GM06990 (cell line): ENCODE results near the gene ADPRHL1.
A peak's percentile ranks its signal among the peaks of the same experiment; 100 is the strongest.

Source experiments
- DNase-seq: peaks from one replicate; pipeline ENCODE4 v3.0.0-alpha.2; 2011; ENCODE audit not compliant: insufficient read length; ENCODE audit errors: extremely low read depth
- H3K27me3 ChIP-seq: replicated peaks from 2 replicates; pipeline ENCODE4 v1.6.0; 2011; ENCODE audit warnings: low read length; ENCODE audit not compliant: control insufficient read depth, insufficient read depth
- H3K36me3 ChIP-seq: 2 replicates; pipeline ENCODE4 v1.5.1; 2011; ENCODE audit warnings: low read length; ENCODE audit not compliant: control insufficient read depth, insufficient read depth
- H3K4me3 ChIP-seq: replicated peaks from 2 replicates; pipeline ENCODE4 v1.5.1; 2011; ENCODE audit warnings: low read depth, mild to moderate bottlenecking, control low read depth, low read length
- CTCF ChIP-seq: IDR thresholded peaks from 2 replicates; pipeline ENCODE4 v1.5.1; 2011; ENCODE audit warnings: low read length, control low read depth, mild to moderate bottlenecking, inconsistent platforms; ENCODE audit not compliant: insufficient read depth, poor library complexity, severe bottlenecking

ADPRHL1 gene

GRCh38 chr13:113497217-113497616 lies 43.9 kb upstream of the ADPRHL1 start:
- Histone ChIP-seq H3K27me3 (no peaks in the 10 kb centered on the region), H3K4me3 (no peak overlapping the region), H3K36me3 (peaks cover 21% of the 10 kb centered on the region)
- no peak for TF ChIP-seq CTCF
- DNase-seq: no peak

GRCh38 chr13:113495494-113496210 lies 42.4 kb upstream of the ADPRHL1 start:
- peaks cover 21% of the 10 kb centered on the region for H3K36me3 ChIP-seq
- no peak for TF ChIP-seq CTCF
- no peak for DNase-seq
- H3K27me3 ChIP-seq: no peaks in the 10 kb centered on the region
- H3K4me3 ChIP-seq: no peak overlapping the region

GRCh38 chr13:113493315-113493951 lies 40.1 kb upstream of the ADPRHL1 start:
- Histone ChIP-seq H3K27me3 (no peaks in the 10 kb centered on the region), H3K4me3 (peak overlapping the region; percentile 27), H3K36me3 (peaks cover 14% of the 10 kb centered on the region)
- no peak for TF ChIP-seq CTCF
- no peak for DNase-seq

GRCh38 chr13:113491982-113492381 lies 38.7 kb upstream of the ADPRHL1 start:
- H3K27me3 ChIP-seq: no peaks in the 10 kb centered on the region
- no peak for TF ChIP-seq CTCF
- DNase-seq: no peak
- peak overlapping the region; percentile 91 for H3K4me3 ChIP-seq
- peaks cover 10% of the 10 kb centered on the region for H3K36me3 ChIP-seq

- DNase-seq: peak; percentile 33
- Histone ChIP-seq H3K27me3 (no peaks in the 10 kb centered on the region), H3K4me3 (peak overlapping the region; percentile 91), H3K36me3 (peaks cover 7% of the 10 kb centered on the region)
- no peak for TF ChIP-seq CTCF
Observed at GRCh38 chr13:113491418-113491883, 38.2 kb upstream of the ADPRHL1 start.
